ENCODE measurements around the gene FAM162B.

FAM162B gene

GRCh38 chr6:116764961-116765841 lies at the start of gene FAM162B:
Gene FAM162B, minus strand, starts transcription at chr6:116765719. Its CDS starts 143 bp downstream, at chr6:116765576.
- H3K9ac ChIP-seq (ENCODE audit: low read depth in 1 of 2, low read length in 2 of 2) = peak within 1 kb of the TSS in 1 of 2 donors; percentile 32
- peaks cover 15 to 19% of the 10 kb centered on the region in 2 donors for H3K27me3 ChIP-seq (ENCODE audit: control insufficient read depth in 2 of 2, insufficient read depth in 2 of 2, low read length in 2 of 2)
- H3K36me3 ChIP-seq (ENCODE audit: control insufficient read depth in 2 of 2, insufficient read depth in 2 of 2, low read length in 2 of 2) = no peaks in the 10 kb centered on the region
- H3K9me3 ChIP-seq (ENCODE audit: control insufficient read depth in 2 of 2, low read length in 2 of 2) = no peaks in the 10 kb centered on the region
- no peak within 1 kb of the TSS for H3K27ac ChIP-seq (ENCODE audit: low read depth in 2 of 2, low read length in 2 of 2)
- H3K4me1 ChIP-seq (ENCODE audit: control insufficient read depth in 2 of 2, insufficient read depth in 2 of 2, low read length in 2 of 2) = peaks cover 0 to 4% of the 10 kb centered on the region in 2 donors
- H3K4me3 ChIP-seq (ENCODE audit: low read length in 2 of 2) = peak within 1 kb of the TSS; percentile 50 to 58

- Histone ChIP-seq H3K9me3 (ENCODE audit: control insufficient read depth in 2 of 2, low read length in 2 of 2) (no peaks in the 10 kb centered on the region), H3K27me3 (ENCODE audit: control insufficient read depth in 2 of 2, insufficient read depth in 2 of 2, low read length in 2 of 2) (no peaks in the 10 kb centered on the region), H3K4me1 (ENCODE audit: control insufficient read depth in 2 of 2, insufficient read depth in 2 of 2, low read length in 2 of 2) (no peaks in the 10 kb centered on the region), H3K27ac (ENCODE audit: low read depth in 2 of 2, low read length in 2 of 2) (no peak overlapping the region), H3K4me3 (ENCODE audit: low read length in 2 of 2) (no peak overlapping the region), H3K9ac (ENCODE audit: low read depth in 1 of 2, low read length in 2 of 2) (no peak overlapping the region), H3K36me3 (ENCODE audit: control insufficient read depth in 2 of 2, insufficient read depth in 2 of 2, low read length in 2 of 2) (no peaks in the 10 kb centered on the region)
Observed at GRCh38 chr6:116812051-116812650, 46.6 kb upstream of the FAM162B start.

- H3K9me3 ChIP-seq (ENCODE audit: control insufficient read depth in 2 of 2, low read length in 2 of 2) = no peaks in the 10 kb centered on the region
- peaks cover 0 to 3% of the 10 kb centered on the region in 2 donors for H3K4me1 ChIP-seq (ENCODE audit: control insufficient read depth in 2 of 2, insufficient read depth in 2 of 2, low read length in 2 of 2)
- no peaks in the 10 kb centered on the region for H3K27me3 ChIP-seq (ENCODE audit: control insufficient read depth in 2 of 2, insufficient read depth in 2 of 2, low read length in 2 of 2)
- H3K9ac ChIP-seq (ENCODE audit: low read depth in 1 of 2, low read length in 2 of 2) = no peak overlapping the region
- H3K27ac ChIP-seq (ENCODE audit: low read depth in 2 of 2, low read length in 2 of 2) = no peak overlapping the region
- H3K36me3 ChIP-seq (ENCODE audit: control insufficient read depth in 2 of 2, insufficient read depth in 2 of 2, low read length in 2 of 2) = no peaks in the 10 kb centered on the region
- H3K4me3 ChIP-seq (ENCODE audit: low read length in 2 of 2) = no peak overlapping the region
Observed at GRCh38 chr6:116801971-116802370, 36.5 kb upstream of the FAM162B start.

GRCh38 chr6:116799945-116800344 lies 34.4 kb upstream of the FAM162B start:
- Histone ChIP-seq H3K4me3 (ENCODE audit: low read length in 2 of 2) (no peak overlapping the region), H3K9ac (ENCODE audit: low read depth in 1 of 2, low read length in 2 of 2) (no peak overlapping the region), H3K4me1 (ENCODE audit: control insufficient read depth in 2 of 2, insufficient read depth in 2 of 2, low read length in 2 of 2) (peaks cover 0 to 3% of the 10 kb centered on the region in 2 donors), H3K9me3 (ENCODE audit: control insufficient read depth in 2 of 2, low read length in 2 of 2) (no peaks in the 10 kb centered on the region), H3K27ac (ENCODE audit: low read depth in 2 of 2, low read length in 2 of 2) (no peak overlapping the region), H3K36me3 (ENCODE audit: control insufficient read depth in 2 of 2, insufficient read depth in 2 of 2, low read length in 2 of 2) (no peaks in the 10 kb centered on the region), H3K27me3 (ENCODE audit: control insufficient read depth in 2 of 2, insufficient read depth in 2 of 2, low read length in 2 of 2) (no peaks in the 10 kb centered on the region)

GRCh38 chr6:116797585-116797984 lies 32.1 kb upstream of the FAM162B start:
- no peak overlapping the region for H3K4me3 ChIP-seq (ENCODE audit: low read length in 2 of 2)
- H3K4me1 ChIP-seq (ENCODE audit: control insufficient read depth in 2 of 2, insufficient read depth in 2 of 2, low read length in 2 of 2) = peaks cover 0 to 3% of the 10 kb centered on the region in 2 donors
- H3K9me3 ChIP-seq (ENCODE audit: control insufficient read depth in 2 of 2, low read length in 2 of 2) = no peaks in the 10 kb centered on the region
- H3K27me3 ChIP-seq (ENCODE audit: control insufficient read depth in 2 of 2, insufficient read depth in 2 of 2, low read length in 2 of 2) = no peaks in the 10 kb centered on the region
- H3K9ac ChIP-seq (ENCODE audit: low read depth in 1 of 2, low read length in 2 of 2) = no peak overlapping the region
- no peak overlapping the region for H3K27ac ChIP-seq (ENCODE audit: low read depth in 2 of 2, low read length in 2 of 2)
- no peaks in the 10 kb centered on the region for H3K36me3 ChIP-seq (ENCODE audit: control insufficient read depth in 2 of 2, insufficient read depth in 2 of 2, low read length in 2 of 2)

GRCh38 chr6:116793224-116793623 lies 27.7 kb upstream of the FAM162B start:
- Histone ChIP-seq H3K27ac (ENCODE audit: low read depth in 2 of 2, low read length in 2 of 2) (no peak overlapping the region), H3K27me3 (ENCODE audit: control insufficient read depth in 2 of 2, insufficient read depth in 2 of 2, low read length in 2 of 2) (no peaks in the 10 kb centered on the region)

GRCh38 chr6:116783852-116784251 lies 18.3 kb upstream of the FAM162B start:
- H3K27me3 ChIP-seq (ENCODE audit: control insufficient read depth in 2 of 2, insufficient read depth in 2 of 2, low read length in 2 of 2) = no peaks in the 10 kb centered on the region
- H3K36me3 ChIP-seq (ENCODE audit: control insufficient read depth in 2 of 2, insufficient read depth in 2 of 2, low read length in 2 of 2) = no peaks in the 10 kb centered on the region
- no peak overlapping the region for H3K9ac ChIP-seq (ENCODE audit: low read depth in 1 of 2, low read length in 2 of 2)
- no peak overlapping the region for H3K4me3 ChIP-seq (ENCODE audit: low read length in 2 of 2)
- H3K9me3 ChIP-seq (ENCODE audit: control insufficient read depth in 2 of 2, low read length in 2 of 2) = no peaks in the 10 kb centered on the region
- H3K4me1 ChIP-seq (ENCODE audit: control insufficient read depth in 2 of 2, insufficient read depth in 2 of 2, low read length in 2 of 2) = no peaks in the 10 kb centered on the region
- no peak overlapping the region for H3K27ac ChIP-seq (ENCODE audit: low read depth in 2 of 2, low read length in 2 of 2)

More at GRCh38 chr6:116793224-116793623, 27.7 kb upstream of the FAM162B start:
- H3K4me1 ChIP-seq (ENCODE audit: control insufficient read depth in 2 of 2, insufficient read depth in 2 of 2, low read length in 2 of 2) = peaks cover 0 to under 1% of the 10 kb centered on the region in 2 donors
- H3K36me3 ChIP-seq (ENCODE audit: control insufficient read depth in 2 of 2, insufficient read depth in 2 of 2, low read length in 2 of 2) = no peaks in the 10 kb centered on the region
- no peak overlapping the region for H3K4me3 ChIP-seq (ENCODE audit: low read length in 2 of 2)
- no peaks in the 10 kb centered on the region for H3K9me3 ChIP-seq (ENCODE audit: control insufficient read depth in 2 of 2, low read length in 2 of 2)
- H3K9ac ChIP-seq (ENCODE audit: low read depth in 1 of 2, low read length in 2 of 2) = no peak overlapping the region

- Histone ChIP-seq H3K9ac (ENCODE audit: low read depth in 1 of 2, low read length in 2 of 2) (no peak overlapping the region), H3K9me3 (ENCODE audit: control insufficient read depth in 2 of 2, low read length in 2 of 2) (no peaks in the 10 kb centered on the region), H3K36me3 (ENCODE audit: control insufficient read depth in 2 of 2, insufficient read depth in 2 of 2, low read length in 2 of 2) (no peaks in the 10 kb centered on the region), H3K27ac (ENCODE audit: low read depth in 2 of 2, low read length in 2 of 2) (no peak overlapping the region), H3K4me1 (ENCODE audit: control insufficient read depth in 2 of 2, insufficient read depth in 2 of 2, low read length in 2 of 2) (no peaks in the 10 kb centered on the region), H3K4me3 (ENCODE audit: low read length in 2 of 2) (no peak overlapping the region), H3K27me3 (ENCODE audit: control insufficient read depth in 2 of 2, insufficient read depth in 2 of 2, low read length in 2 of 2) (no peaks in the 10 kb centered on the region)
Observed at GRCh38 chr6:116779573-116780164, 14.2 kb upstream of the FAM162B start.

- Histone ChIP-seq H3K9ac (ENCODE audit: low read depth in 1 of 2, low read length in 2 of 2) (no peak overlapping the region), H3K4me3 (ENCODE audit: low read length in 2 of 2) (no peak overlapping the region), H3K36me3 (ENCODE audit: control insufficient read depth in 2 of 2, insufficient read depth in 2 of 2, low read length in 2 of 2) (no peaks in the 10 kb centered on the region), H3K27me3 (ENCODE audit: control insufficient read depth in 2 of 2, insufficient read depth in 2 of 2, low read length in 2 of 2) (no peaks in the 10 kb centered on the region), H3K4me1 (ENCODE audit: control insufficient read depth in 2 of 2, insufficient read depth in 2 of 2, low read length in 2 of 2) (no peaks in the 10 kb centered on the region), H3K27ac (ENCODE audit: low read depth in 2 of 2, low read length in 2 of 2) (no peak overlapping the region), H3K9me3 (ENCODE audit: control insufficient read depth in 2 of 2, low read length in 2 of 2) (no peaks in the 10 kb centered on the region)
Observed at GRCh38 chr6:116773886-116774285, 8.4 kb upstream of the FAM162B start.

GRCh38 chr6:116772450-116772849 lies 6.9 kb upstream of the FAM162B start:
- Histone ChIP-seq H3K27ac (ENCODE audit: low read depth in 2 of 2, low read length in 2 of 2) (no peak overlapping the region), H3K9ac (ENCODE audit: low read depth in 1 of 2, low read length in 2 of 2) (no peak overlapping the region)

More at GRCh38 chr6:116772450-116772849, 6.9 kb upstream of the FAM162B start:
- H3K36me3 ChIP-seq (ENCODE audit: control insufficient read depth in 2 of 2, insufficient read depth in 2 of 2, low read length in 2 of 2) = no peaks in the 10 kb centered on the region
- no peak overlapping the region for H3K4me3 ChIP-seq (ENCODE audit: low read length in 2 of 2)
- H3K27me3 ChIP-seq (ENCODE audit: control insufficient read depth in 2 of 2, insufficient read depth in 2 of 2, low read length in 2 of 2) = no peaks in the 10 kb centered on the region
- no peaks in the 10 kb centered on the region for H3K4me1 ChIP-seq (ENCODE audit: control insufficient read depth in 2 of 2, insufficient read depth in 2 of 2, low read length in 2 of 2)
- H3K9me3 ChIP-seq (ENCODE audit: control insufficient read depth in 2 of 2, low read length in 2 of 2) = no peaks in the 10 kb centered on the region
